T47D (cell line): ENCODE measurements around the gene PRR3.
"Not testable (repeated sequence)": the region's sequence is repeated elsewhere in the genome, so short reads cannot be mapped to it uniquely, and the experiment has no call there.

Source experiments
- DNase-seq, 2 experiments: peaks; one replicate each; pipeline versions ENCODE4 v3.0.0 to v3.0.0-alpha.2; 2011 to 2012; ENCODE audit warnings: low read depth in 1 of 2, low spot score in 1 of 2
- JUND ChIP-seq: IDR thresholded peaks from 2 replicates; pipeline ENCODE4 v1.6.1; 2012; ENCODE audit warnings: low read depth
- in situ Hi-C: cut with HindIII; loops from 2 replicates; pipeline ENCODE4 v1.10.0; 2016; ENCODE audit warnings: low sequenced_read_pairs, low pct_unique_long_range_greater_than_20kb

Gene PRR3

GRCh38 chr6:30570263-30570662, 13.2 kb downstream of the PRR3 start:
- no peak for TF ChIP-seq JUND
- in situ Hi-C loops = no loop called here
- DNase-seq = no peak

- DNase-seq = peak in 1 of 2 experiments; percentile 13
- TF ChIP-seq JUND = no peak
- in situ Hi-C loops = no loop called here
These were observed 13.6 kb downstream of the PRR3 start for GRCh38 chr6:30570740-30571074.

- TF ChIP-seq JUND = no peak
- in situ Hi-C loops = no loop called here
- peak; percentile 86 to 98 for DNase-seq
These were observed 14.1 kb downstream of the PRR3 start, which contains the start of gene ABCF1 for GRCh38 chr6:30571075-30571761. Gene ABCF1 (plus strand): TSS chr6:30571442. CDS start chr6:30571488, 46 bp downstream.

GRCh38 chr6:30571762-30572082, 14.6 kb downstream of the PRR3 start:
- TF ChIP-seq JUND = no peak
- DNase-seq = no peak
- in situ Hi-C loops = no loop called here

GRCh38 chr6:30572148-30572547, 15.1 kb downstream of the PRR3 start:
- no peak for DNase-seq
- in situ Hi-C loops = no loop called here
- no peak for TF ChIP-seq JUND

- TF ChIP-seq JUND = no peak
- in situ Hi-C loops = no loop called here
- DNase-seq = no peak
These were observed 16.0 kb downstream of the PRR3 start for GRCh38 chr6:30573113-30573512.

- no peak for DNase-seq
- no peak for TF ChIP-seq JUND
- in situ Hi-C loops = no loop called here
These were observed 21.0 kb downstream of the PRR3 start for GRCh38 chr6:30578051-30578450.

GRCh38 chr6:30583921-30584320, 26.8 kb downstream of the PRR3 start:
- TF ChIP-seq JUND = no peak
- DNase-seq = no peak

GRCh38 chr6:30589754-30590358, 32.8 kb downstream of the PRR3 start:
- in situ Hi-C loops = no loop called here
- TF ChIP-seq JUND = no peak

More at GRCh38 chr6:30583921-30584320, 26.8 kb downstream of the PRR3 start:
- in situ Hi-C loops = no loop called here

GRCh38 chr6:30590509-30590908, 33.4 kb downstream of the PRR3 start:
- in situ Hi-C loops = no loop called here
- TF ChIP-seq JUND = no peak
- no peak for DNase-seq

More at GRCh38 chr6:30589754-30590358, 32.8 kb downstream of the PRR3 start:
- DNase-seq = no peak

- TF ChIP-seq JUND = no peak
- peak; percentile 64 to 94 for DNase-seq
These were observed 33.9 kb downstream of the PRR3 start for GRCh38 chr6:30591008-30591407.

GRCh38 chr6:30592287-30592686, 35.2 kb downstream of the PRR3 start:
- no peak for TF ChIP-seq JUND
- in situ Hi-C loops = no loop called here
- DNase-seq = no peak

More at GRCh38 chr6:30591008-30591407, 33.9 kb downstream of the PRR3 start:
- in situ Hi-C loops = no loop called here

GRCh38 chr6:30597315-30598144, 40.4 kb downstream of the PRR3 start:
- peak; percentile 71 to 89 for DNase-seq
- in situ Hi-C loops = not testable (repeated sequence)
